Measurements from ENCODE around the gene ZNF507.

GRCh38 chr19:32418155-32418554 is 72.7 kb downstream of the ZNF507 start:
- no peak for TF ChIP-seq CTCF (IDR thresholded peaks at IDR 0.05)
- TF ChIP-seq POLR2A (IDR thresholded peaks at IDR 0.05), result no peak
